ENCODE data around the gene SSC5D.
A peak's percentile ranks its signal among the peaks of the same experiment; 100 is the strongest.

The SSC5D gene

GRCh38 chr19:55554741-55555152, 66.5 kb downstream of the SSC5D start:
- DNase-seq (ENCODE audit: low spot score): peak; percentile 43

GRCh38 chr19:55559684-55560083, 71.4 kb downstream of the SSC5D start:
- DNase-seq (ENCODE audit: low spot score): peak; percentile 57

GRCh38 chr19:55563261-55563690, 75.0 kb downstream of the SSC5D start:
- DNase-seq (ENCODE audit: low spot score): peak; percentile 96

- DNase-seq (ENCODE audit: low spot score): no peak
Measured at GRCh38 chr19:55566823-55567222, 78.6 kb downstream of the SSC5D start.

GRCh38 chr19:55567708-55568328, 79.6 kb downstream of the SSC5D start:
- DNase-seq (ENCODE audit: low spot score): no peak

All from cerebellar cortex (tissue), 1 donor.